ENCODE measurements around the gene LDHAL6A. TPM values are rescaled to one million over a fixed set of nuclear protein-coding genes. Genes with fewer than 3 reads are reported as not detected.

Gene LDHAL6A
- total RNA-seq, 2 experiments from 2014 or later, result not detected

GRCh38 chr11:18449251-18449650 lies 6.4 kb upstream of the LDHAL6A start:
- ChIA-PET CTCF (no interaction called here), POLR2A (no interaction called here)
- H3K9me3 ChIP-seq (ENCODE audit: control insufficient read depth in 1 of 2, insufficient read depth in 1 of 2, low read length in 2 of 2), result no peaks in the 10 kb centered on the region
- H3K4me1 Mint-ChIP-seq (ENCODE audit: low read depth), result no peaks in the 10 kb centered on the region
- H3K36me3 Mint-ChIP-seq (ENCODE audit: low read depth), result no peaks in the 10 kb centered on the region
- H3K4me3 Mint-ChIP-seq, result no peak overlapping the region
- no peaks in the 10 kb centered on the region for H3K4me1 ChIP-seq (ENCODE audit: insufficient read depth, low read length)
- intact Hi-C loops (cut with DNase I, micrococcal nuclease), result no loop called here
- no peaks in the 10 kb centered on the region for H3K36me3 ChIP-seq (ENCODE audit: insufficient read depth, low read length)
- H3K27me3 ChIP-seq (ENCODE audit: control insufficient read depth in 1 of 2, insufficient read depth in 2 of 2, low read length in 2 of 2), result no peaks in the 10 kb centered on the region
- H3K9me3 Mint-ChIP-seq, result no peaks in the 10 kb centered on the region
- no peak for ATAC-seq (ENCODE audit: poor library complexity)
- H3K27ac ChIP-seq (ENCODE audit: low read depth in 1 of 2, low read length in 2 of 2), result no peak overlapping the region
- DNase-seq, result no peak
- H3K27ac Mint-ChIP-seq, result no peak overlapping the region
- peaks cover 9% of the 10 kb centered on the region for H3K27me3 Mint-ChIP-seq
- H3K4me3 ChIP-seq (ENCODE audit: low read length), result no peak overlapping the region
- TF ChIP-seq CTCF (IDR thresholded peaks at IDR 0.05), result no peak

DNA sequence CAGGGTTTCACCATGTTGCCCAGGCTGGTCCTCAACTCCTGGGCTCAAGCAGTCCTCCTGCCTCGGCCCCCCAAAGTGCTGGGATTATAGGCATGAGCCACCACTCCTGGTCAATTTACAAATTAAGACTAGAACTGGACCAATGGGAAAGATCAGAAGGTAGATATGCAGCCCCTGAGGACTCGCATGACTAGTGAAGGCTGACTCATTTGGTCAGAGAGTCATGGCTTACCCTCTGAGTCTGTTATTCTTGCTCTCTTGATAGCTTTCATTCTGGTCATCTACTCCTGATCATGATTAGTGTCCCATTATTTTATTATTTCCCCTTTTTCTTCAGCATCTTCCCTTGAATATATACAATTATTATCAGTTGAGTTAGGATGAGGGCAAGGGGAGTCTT lies 2.7 kb upstream of the LDHAL6A start:
- Histone ChIP-seq H3K4me3 (ENCODE audit: low read length) (no peak overlapping the region), H3K4me1 (ENCODE audit: insufficient read depth, low read length) (no peaks in the 10 kb centered on the region), H3K9me3 (ENCODE audit: control insufficient read depth in 1 of 2, insufficient read depth in 1 of 2, low read length in 2 of 2) (peaks cover 0 to 7% of the 10 kb centered on the region in 2 experiments), H3K27me3 (ENCODE audit: control insufficient read depth in 1 of 2, insufficient read depth in 2 of 2, low read length in 2 of 2) (peaks cover 0 to 4% of the 10 kb centered on the region in 2 experiments), H3K27ac (ENCODE audit: low read depth in 1 of 2, low read length in 2 of 2) (no peak overlapping the region), H3K36me3 (ENCODE audit: insufficient read depth, low read length) (no peaks in the 10 kb centered on the region)
- Mint-ChIP-seq H3K4me1 (ENCODE audit: low read depth) (no peaks in the 10 kb centered on the region), H3K36me3 (ENCODE audit: low read depth) (no peaks in the 10 kb centered on the region), H3K27ac (no peak overlapping the region), H3K4me3 (no peak overlapping the region), H3K27me3 (peaks cover 10% of the 10 kb centered on the region), H3K9me3 (no peaks in the 10 kb centered on the region)
- ChIA-PET POLR2A (interaction anchor here (0.7 kb wide), 1 partner anchor 68 kb away, joined by 3 read pairs; no protein-coding TSS in a partner anchor), CTCF (no interaction called here)
- TF ChIP-seq CTCF (IDR thresholded peaks at IDR 0.05), result no peak
- intact Hi-C loops (cut with DNase I, micrococcal nuclease), result no loop called here
- DNase-seq (no peak), ATAC-seq (ENCODE audit: poor library complexity) (no peak)

DNA sequence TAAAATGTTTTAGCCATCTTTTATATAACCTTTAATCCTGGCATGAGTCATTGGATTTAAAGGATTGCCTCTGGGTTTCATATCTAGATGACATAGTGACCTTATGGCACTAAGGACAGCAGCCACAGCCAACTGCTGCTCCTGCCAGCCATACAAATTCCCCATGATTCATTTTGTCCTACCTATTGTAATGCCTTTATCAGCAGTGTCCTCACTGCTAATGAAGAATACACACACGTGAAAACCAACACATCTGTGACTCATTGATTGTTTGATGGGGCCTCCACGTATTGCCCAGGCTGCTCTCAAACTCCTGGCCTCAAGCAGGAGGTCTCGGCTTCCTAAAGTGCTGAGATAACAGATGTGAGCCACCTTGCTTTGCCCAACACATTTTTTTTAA lies 1.8 kb downstream of the LDHAL6A start:
- H3K4me3 ChIP-seq (ENCODE audit: low read length), result no peak overlapping the region
- no peak for DNase-seq
- no peak for ATAC-seq (ENCODE audit: poor library complexity)
- no peak overlapping the region for H3K27ac Mint-ChIP-seq
- TF ChIP-seq CTCF (IDR thresholded peaks at IDR 0.05), result no peak
- ChIA-PET POLR2A (no interaction called here), CTCF (interaction anchor here (0.6 kb wide), 1 partner anchor 73 kb away, joined by 3 read pairs; no protein-coding TSS in a partner anchor)
- peaks cover 0 to 4% of the 10 kb centered on the region in 2 experiments for H3K27me3 ChIP-seq (ENCODE audit: control insufficient read depth in 1 of 2, insufficient read depth in 2 of 2, low read length in 2 of 2)
- H3K36me3 ChIP-seq (ENCODE audit: insufficient read depth, low read length), result no peaks in the 10 kb centered on the region
- peaks cover 0 to 7% of the 10 kb centered on the region in 2 experiments for H3K9me3 ChIP-seq (ENCODE audit: control insufficient read depth in 1 of 2, insufficient read depth in 1 of 2, low read length in 2 of 2)
- no peaks in the 10 kb centered on the region for H3K4me1 Mint-ChIP-seq (ENCODE audit: low read depth)
- no peaks in the 10 kb centered on the region for H3K36me3 Mint-ChIP-seq (ENCODE audit: low read depth)
- peaks cover 6% of the 10 kb centered on the region for H3K27me3 Mint-ChIP-seq
- no peaks in the 10 kb centered on the region for H3K4me1 ChIP-seq (ENCODE audit: insufficient read depth, low read length)
- no peak overlapping the region for H3K27ac ChIP-seq (ENCODE audit: low read depth in 1 of 2, low read length in 2 of 2)
- intact Hi-C loops (cut with DNase I, micrococcal nuclease), result no loop called here
- H3K9me3 Mint-ChIP-seq, result no peaks in the 10 kb centered on the region
- no peak overlapping the region for H3K4me3 Mint-ChIP-seq
